Duodenal mucosa (tissue), 2 donors: ENCODE measurements around the gene TMEM116.

Source experiments
- H3K27ac ChIP-seq: one replicate; pipeline ENCODE4 v1.7.0; 2013; ENCODE audit warnings: low read depth, low read length
- H3K27me3 ChIP-seq, 2 donors: one replicate each; pipeline ENCODE4 v1.7.0; 2013; ENCODE audit warnings: low read length in 2 of 2, control low read depth in 1 of 2; ENCODE audit not compliant: insufficient read depth in 2 of 2, control insufficient read depth in 1 of 2
- H3K36me3 ChIP-seq, 2 donors: one replicate each; pipeline ENCODE4 v1.7.0; 2013; ENCODE audit warnings: low read length in 2 of 2, control low read depth in 1 of 2; ENCODE audit not compliant: insufficient read depth in 2 of 2, control insufficient read depth in 1 of 2
- H3K4me1 ChIP-seq, 2 donors: one replicate each; pipeline ENCODE4 v1.7.0; 2013; ENCODE audit warnings: low read length in 2 of 2, control low read depth in 1 of 2; ENCODE audit not compliant: insufficient read depth in 2 of 2, control insufficient read depth in 1 of 2
- H3K4me3 ChIP-seq, 2 donors: one replicate each; pipeline ENCODE4 v1.7.0; 2013; ENCODE audit warnings: low read length in 2 of 2, low read depth in 1 of 2
- H3K9ac ChIP-seq, 2 donors: one replicate each; pipeline ENCODE4 v1.7.0; 2013; ENCODE audit warnings: low read length in 2 of 2, low read depth in 1 of 2
- H3K9me3 ChIP-seq, 2 donors: one replicate each; pipeline ENCODE4 v1.7.0; 2013; ENCODE audit warnings: low read length in 2 of 2, control low read depth in 1 of 2; ENCODE audit not compliant: control insufficient read depth in 1 of 2

TMEM116 gene

GRCh38 chr12:111907740-111908139, 105.2 kb downstream of the TMEM116 start:
- Histone ChIP-seq H3K27ac (no peak overlapping the region), H3K4me1 (peaks cover 0 to 5% of the 10 kb centered on the region in 2 donors), H3K9me3 (peaks cover 4 to 10% of the 10 kb centered on the region in 2 donors), H3K27me3 (no peaks in the 10 kb centered on the region), H3K9ac (no peak overlapping the region), H3K36me3 (peaks cover 0 to 5% of the 10 kb centered on the region in 2 donors), H3K4me3 (no peak overlapping the region)

DNA sequence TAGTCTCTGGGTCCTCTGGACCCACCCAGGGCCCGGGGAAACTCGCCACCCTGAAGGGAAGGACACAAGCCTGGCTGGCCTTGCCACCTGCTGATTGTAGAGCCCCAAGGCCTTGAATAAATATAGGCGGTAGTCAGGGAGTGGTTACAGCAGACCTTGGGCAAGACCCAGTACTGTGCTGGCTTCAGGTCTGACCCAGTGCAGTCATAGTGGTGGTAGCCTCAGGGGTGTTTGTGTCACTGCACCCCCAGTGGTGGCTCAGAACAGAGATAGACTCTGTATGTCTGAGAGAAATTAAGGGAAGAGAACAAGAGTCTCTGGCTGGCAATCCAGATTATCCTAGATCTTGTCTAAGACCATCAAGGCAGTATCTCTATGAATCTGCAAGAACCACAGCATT, 107.5 kb downstream of the TMEM116 start:
- H3K4me3 ChIP-seq: no peak overlapping the region
- H3K9me3 ChIP-seq: peaks cover 4 to 10% of the 10 kb centered on the region in 2 donors
- H3K27ac ChIP-seq: no peak overlapping the region
- H3K36me3 ChIP-seq: peaks cover 0 to 5% of the 10 kb centered on the region in 2 donors
- H3K9ac ChIP-seq: no peak overlapping the region
- H3K27me3 ChIP-seq: no peaks in the 10 kb centered on the region
- peaks cover 0 to 5% of the 10 kb centered on the region in 2 donors for H3K4me1 ChIP-seq

- peaks cover 1 to 15% of the 10 kb centered on the region in 2 donors for H3K36me3 ChIP-seq
- no peak overlapping the region for H3K27ac ChIP-seq
- peaks cover 4 to 9% of the 10 kb centered on the region in 2 donors for H3K9me3 ChIP-seq
- no peak overlapping the region for H3K4me3 ChIP-seq
- peaks cover 0 to 5% of the 10 kb centered on the region in 2 donors for H3K4me1 ChIP-seq
- H3K9ac ChIP-seq: no peak overlapping the region
- no peaks in the 10 kb centered on the region for H3K27me3 ChIP-seq
These were observed 108.5 kb downstream of the TMEM116 start for GRCh38 chr12:111904446-111904975.

GRCh38 chr12:111901182-111901581, 111.8 kb downstream of the TMEM116 start:
- Histone ChIP-seq H3K27me3 (no peaks in the 10 kb centered on the region), H3K9ac (no peak overlapping the region), H3K4me1 (peaks cover 0 to 5% of the 10 kb centered on the region in 2 donors), H3K4me3 (no peak overlapping the region), H3K9me3 (no peaks in the 10 kb centered on the region), H3K27ac (no peak overlapping the region), H3K36me3 (peaks cover 7 to 26% of the 10 kb centered on the region in 2 donors)

GRCh38 chr12:111894556-111894955, 118.4 kb downstream of the TMEM116 start:
- H3K4me1 ChIP-seq: no peaks in the 10 kb centered on the region
- no peaks in the 10 kb centered on the region for H3K9me3 ChIP-seq
- H3K27ac ChIP-seq: no peak overlapping the region
- peaks cover 29 to 64% of the 10 kb centered on the region in 2 donors for H3K36me3 ChIP-seq
- H3K9ac ChIP-seq: no peak overlapping the region
- no peak overlapping the region for H3K4me3 ChIP-seq
- no peaks in the 10 kb centered on the region for H3K27me3 ChIP-seq

- Histone ChIP-seq H3K27ac (no peak overlapping the region), H3K4me1 (peaks cover 0 to 8% of the 10 kb centered on the region in 2 donors), H3K9ac (no peak overlapping the region), H3K9me3 (no peaks in the 10 kb centered on the region), H3K36me3 (peaks cover 35 to 69% of the 10 kb centered on the region in 2 donors), H3K27me3 (no peaks in the 10 kb centered on the region), H3K4me3 (no peak overlapping the region)
These were observed 119.7 kb downstream of the TMEM116 start for GRCh38 chr12:111893287-111893686.

DNA sequence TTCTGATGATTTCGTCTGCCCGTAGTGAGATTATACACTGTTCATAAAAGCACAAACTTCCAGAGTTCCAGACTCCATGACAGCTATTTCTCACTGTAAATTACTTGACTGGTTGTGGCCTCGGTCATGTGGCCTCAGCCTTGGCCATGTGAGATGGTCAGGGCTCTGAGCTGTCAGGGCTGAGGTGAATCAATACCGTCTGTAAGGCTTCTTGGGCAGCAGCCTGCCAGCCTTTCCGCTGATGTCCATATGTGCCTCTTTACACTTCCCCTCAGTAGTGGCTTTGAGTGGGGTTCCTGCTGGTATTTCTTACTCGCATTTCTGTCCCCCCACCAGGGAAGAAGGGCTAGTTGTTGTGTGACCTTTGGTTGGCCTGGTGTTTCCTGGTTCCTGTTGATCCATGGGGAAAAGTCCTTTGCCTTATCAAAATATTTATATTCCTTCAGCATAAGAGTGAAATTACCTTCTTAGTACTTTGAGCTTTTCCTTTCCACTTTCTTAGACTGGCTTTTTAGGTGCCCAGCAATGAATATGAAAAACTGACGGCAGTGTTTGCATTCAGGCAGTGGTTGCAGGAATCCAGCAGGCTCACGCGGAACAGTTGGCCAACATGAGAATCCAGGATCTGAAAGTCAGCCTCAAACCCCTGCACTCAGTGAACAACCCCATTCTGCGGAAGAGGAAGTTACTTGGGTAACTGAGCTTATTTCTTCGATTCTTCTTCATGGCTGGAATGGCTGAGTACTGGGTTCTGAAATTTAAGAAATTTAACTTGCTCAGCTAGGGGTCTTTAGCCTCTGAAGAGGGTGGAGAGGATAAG, 124.8 kb downstream of the TMEM116 start:
- Histone ChIP-seq H3K27ac (peak overlapping the region; percentile 26), H3K36me3 (peaks cover 32 to 93% of the 10 kb centered on the region in 2 donors), H3K4me3 (peak overlapping the region in 1 of 2 donors; percentile 49), H3K9ac (no peak overlapping the region), H3K9me3 (no peaks in the 10 kb centered on the region), H3K27me3 (no peaks in the 10 kb centered on the region), H3K4me1 (peaks cover 4 to 16% of the 10 kb centered on the region in 2 donors)

- Histone ChIP-seq H3K9ac (no peak overlapping the region), H3K27me3 (no peaks in the 10 kb centered on the region), H3K4me1 (peaks cover 4 to 16% of the 10 kb centered on the region in 2 donors), H3K27ac (no peak overlapping the region), H3K36me3 (peaks cover 38 to 93% of the 10 kb centered on the region in 2 donors), H3K4me3 (no peak overlapping the region), H3K9me3 (no peaks in the 10 kb centered on the region)
These were observed 126.1 kb downstream of the TMEM116 start for GRCh38 chr12:111886662-111887545.

DNA sequence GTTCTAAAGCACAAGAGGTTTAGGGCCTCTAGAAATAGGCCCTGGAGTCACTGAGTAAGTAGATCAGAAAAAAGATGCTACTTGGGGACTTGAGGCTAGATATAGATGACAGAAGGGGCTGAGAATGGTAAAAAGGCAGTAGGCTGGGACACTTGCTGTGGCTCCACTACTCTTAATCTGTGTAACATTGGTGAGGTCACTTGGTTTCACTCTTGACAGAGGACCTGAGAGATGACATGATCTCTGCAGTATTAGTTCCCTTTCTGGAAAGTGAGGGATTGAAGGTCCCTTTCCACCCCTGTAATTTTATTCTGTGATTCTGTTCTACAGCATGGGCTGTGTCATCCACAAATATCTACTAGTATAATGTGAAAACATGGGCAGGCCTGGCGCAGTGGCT, 131.2 kb downstream of the TMEM116 start:
- Histone ChIP-seq H3K9me3 (no peaks in the 10 kb centered on the region), H3K9ac (no peak overlapping the region), H3K4me3 (no peak overlapping the region), H3K27ac (no peak overlapping the region), H3K27me3 (no peaks in the 10 kb centered on the region), H3K36me3 (peaks cover 36 to 78% of the 10 kb centered on the region in 2 donors), H3K4me1 (no peaks in the 10 kb centered on the region)
